Measurements from ENCODE around the gene CUX1. TPM values are rescaled to one million over a fixed set of nuclear protein-coding genes. Genes with fewer than 3 reads are reported as not detected.

Gene CUX1
- total RNA-seq, 1 donor from 2014 or later: 101 TPM

- no peak for DNase-seq (ENCODE audit: low spot score in 2 of 2)
- H3K4me1 ChIP-seq: peaks cover 17 to 42% of the 10 kb centered on the region in 2 donors
- H3K36me3 ChIP-seq: no peaks in the 10 kb centered on the region
- H3K27ac ChIP-seq: no peak overlapping the region
- H3K4me3 ChIP-seq: no peak overlapping the region
- TF ChIP-seq CTCF (IDR thresholded peaks at IDR 0.05): no peak
- no peaks in the 10 kb centered on the region for H3K27me3 ChIP-seq
- H3K9me3 ChIP-seq: no peaks in the 10 kb centered on the region
- intact Hi-C loops (cut with DNase I): no loop called here
Observed at GRCh38 chr7:101944611-101945010, 127.2 kb downstream of the CUX1 start.

DNA sequence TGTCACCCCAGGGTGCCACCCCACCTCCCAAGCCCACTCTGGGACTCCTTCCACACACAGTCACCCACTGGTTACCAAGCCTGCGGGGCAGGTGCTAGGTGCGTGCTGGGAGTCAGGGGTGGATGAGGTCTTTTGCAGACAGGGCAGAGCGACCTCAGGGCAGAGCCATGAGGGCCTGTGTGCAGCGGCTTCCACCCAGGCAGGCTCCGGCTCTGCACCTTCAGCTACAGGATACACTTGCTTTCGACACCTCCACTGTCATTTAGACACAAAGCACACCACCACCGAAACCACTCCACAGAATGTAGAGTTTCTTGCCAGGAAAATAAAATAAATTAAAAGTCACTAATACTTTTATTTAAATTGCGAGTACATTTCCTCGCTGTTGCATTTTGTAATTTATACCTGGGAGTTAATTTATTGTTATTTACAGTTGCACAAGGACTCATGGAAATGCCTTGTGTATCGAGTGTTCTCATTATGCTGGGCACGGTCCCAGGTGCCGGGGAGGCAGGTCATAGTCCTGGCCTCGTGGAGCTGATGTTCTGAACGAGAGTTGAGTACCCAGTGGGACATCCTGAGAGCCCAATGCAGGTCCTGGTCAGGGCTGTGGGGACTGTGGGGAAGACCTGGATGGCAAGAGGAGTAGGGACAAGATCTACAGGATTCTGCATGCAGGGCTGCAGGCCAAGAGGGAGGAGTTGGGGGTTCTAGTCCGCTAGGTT, 127.8 kb downstream of the CUX1 start:
- intact Hi-C loops (cut with DNase I): no loop called here
- no peak for DNase-seq (ENCODE audit: low spot score in 2 of 2)
- TF ChIP-seq CTCF (IDR thresholded peaks at IDR 0.05): no peak
- no peaks in the 10 kb centered on the region for H3K27me3 ChIP-seq
- H3K36me3 ChIP-seq: no peaks in the 10 kb centered on the region
- no peaks in the 10 kb centered on the region for H3K9me3 ChIP-seq
- H3K4me1 ChIP-seq: peaks cover 17 to 42% of the 10 kb centered on the region in 2 donors
- H3K4me3 ChIP-seq: no peak overlapping the region
- no peak overlapping the region for H3K27ac ChIP-seq

GRCh38 chr7:101947899-101948298, 130.5 kb downstream of the CUX1 start:
- intact Hi-C loops (cut with DNase I): no loop called here
- H3K4me1 ChIP-seq: peaks cover 14 to 35% of the 10 kb centered on the region in 2 donors
- peak in 1 of 2 donors; percentile 82 for DNase-seq (ENCODE audit: low spot score in 2 of 2)
- H3K9me3 ChIP-seq: no peaks in the 10 kb centered on the region
- no peaks in the 10 kb centered on the region for H3K27me3 ChIP-seq
- TF ChIP-seq CTCF (IDR thresholded peaks at IDR 0.05): no peak
- H3K27ac ChIP-seq: peak overlapping the region; percentile 48 to 51
- H3K4me3 ChIP-seq: peak overlapping the region in 1 of 2 donors; percentile 14
- H3K36me3 ChIP-seq: no peaks in the 10 kb centered on the region

DNA sequence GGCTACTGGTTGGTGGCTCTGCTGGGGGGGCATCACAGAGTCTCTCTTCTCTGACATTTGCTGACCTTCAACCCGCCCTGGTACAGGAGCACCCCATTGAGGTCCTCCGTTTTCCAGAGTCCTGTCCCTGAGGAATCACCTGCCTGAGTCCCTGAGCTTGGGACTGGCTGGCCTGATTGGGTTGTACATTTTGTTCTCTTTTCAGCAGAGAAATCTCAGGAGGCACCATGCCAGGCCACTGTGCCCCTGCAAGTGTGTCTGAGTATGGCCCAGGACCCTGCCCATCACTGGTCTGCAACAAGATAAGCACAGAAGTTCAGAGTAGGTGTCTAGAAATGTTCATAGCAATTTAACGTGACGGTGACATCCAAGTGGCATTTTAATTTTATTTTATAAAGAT, 131.2 kb downstream of the CUX1 start:
- peak overlapping the region; percentile 48 to 51 for H3K27ac ChIP-seq
- H3K4me1 ChIP-seq: peaks cover 8 to 35% of the 10 kb centered on the region in 2 donors
- intact Hi-C loops (cut with DNase I): no loop called here
- no peak for DNase-seq (ENCODE audit: low spot score in 2 of 2)
- TF ChIP-seq CTCF (IDR thresholded peaks at IDR 0.05): no peak
- no peaks in the 10 kb centered on the region for H3K36me3 ChIP-seq
- H3K4me3 ChIP-seq: no peak overlapping the region
- H3K9me3 ChIP-seq: no peaks in the 10 kb centered on the region
- H3K27me3 ChIP-seq: no peaks in the 10 kb centered on the region

DNA sequence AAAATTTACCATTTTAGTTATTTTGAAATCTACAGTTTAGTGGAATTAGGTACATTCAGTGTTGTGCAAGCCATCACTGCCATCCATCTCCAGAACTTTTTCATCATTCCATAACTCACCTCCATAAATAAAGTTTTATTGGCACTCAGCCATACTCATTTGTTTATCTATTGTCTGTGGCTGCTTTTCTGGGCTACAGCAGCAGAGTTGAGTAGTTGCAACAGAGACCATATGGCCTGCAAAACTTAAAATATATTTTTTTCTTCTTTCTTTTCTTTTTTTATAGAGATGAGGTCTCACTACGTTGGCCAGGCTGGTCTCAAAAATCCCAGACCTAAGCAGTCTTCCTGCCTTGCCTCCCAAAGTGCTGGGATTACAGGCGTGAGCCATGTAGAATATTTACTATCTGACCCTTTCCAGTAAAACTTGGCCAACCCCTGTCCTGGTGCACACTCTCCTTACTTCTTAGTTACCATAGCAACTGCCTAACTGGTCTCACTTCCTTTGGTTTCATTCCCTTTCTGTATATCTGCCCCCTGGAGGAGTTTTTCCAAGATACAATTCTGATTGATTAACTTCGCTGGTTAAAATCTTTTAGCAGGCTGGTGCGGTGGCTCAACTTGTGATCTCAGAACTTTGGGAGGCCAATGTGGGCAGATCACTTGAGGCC, 133.2 kb downstream of the CUX1 start:
- H3K4me1 ChIP-seq: peaks cover 4 to 38% of the 10 kb centered on the region in 2 donors

More for the DNA sequence above, 133.2 kb downstream of the CUX1 start:
- intact Hi-C loops (cut with DNase I): loop anchor here (5.0 to 10.0 kb wide), 3 partner anchors 68 to 174 kb away; partner anchors contain the start of gene CUX1
- peak overlapping the region in 1 of 2 donors; percentile 38 for H3K27ac ChIP-seq
- no peaks in the 10 kb centered on the region for H3K27me3 ChIP-seq
- no peaks in the 10 kb centered on the region for H3K9me3 ChIP-seq
- peak in 1 of 3 experiments; percentile 12 for TF ChIP-seq CTCF (IDR thresholded peaks at IDR 0.05)
- H3K4me3 ChIP-seq: no peak overlapping the region
- no peaks in the 10 kb centered on the region for H3K36me3 ChIP-seq
- DNase-seq (ENCODE audit: low spot score in 2 of 2): no peak
